Esophagus squamous epithelium (tissue), 4 donors: ENCODE data around the gene SET.
A peak's percentile ranks its signal among the peaks of the same experiment; 100 is the strongest.

Source experiments
- POLR2A ChIP-seq, 4 donors: fragments of 450-650 bp; IDR thresholded peaks; one replicate each; pipeline ENCODE4 v1.6.1; 2017; ENCODE audit warnings: antibody characterized with exemption in 4 of 4, mild to moderate bottlenecking in 4 of 4, moderate library complexity in 3 of 4
- TF ChIP-seq, protein P1 (sequence below), 6 experiments: fragments of 450-650 bp in 4 of 6; fragments of 200-600 bp in 2 of 6; sonication (generic) in 2 of 6; IDR thresholded peaks; one replicate each; pipeline ENCODE4 v1.5.1; 2016 to 2019; ENCODE audit warnings: antibody characterized with exemption in 6 of 6, mild to moderate bottlenecking in 4 of 6, moderate library complexity in 4 of 6

DNA sequence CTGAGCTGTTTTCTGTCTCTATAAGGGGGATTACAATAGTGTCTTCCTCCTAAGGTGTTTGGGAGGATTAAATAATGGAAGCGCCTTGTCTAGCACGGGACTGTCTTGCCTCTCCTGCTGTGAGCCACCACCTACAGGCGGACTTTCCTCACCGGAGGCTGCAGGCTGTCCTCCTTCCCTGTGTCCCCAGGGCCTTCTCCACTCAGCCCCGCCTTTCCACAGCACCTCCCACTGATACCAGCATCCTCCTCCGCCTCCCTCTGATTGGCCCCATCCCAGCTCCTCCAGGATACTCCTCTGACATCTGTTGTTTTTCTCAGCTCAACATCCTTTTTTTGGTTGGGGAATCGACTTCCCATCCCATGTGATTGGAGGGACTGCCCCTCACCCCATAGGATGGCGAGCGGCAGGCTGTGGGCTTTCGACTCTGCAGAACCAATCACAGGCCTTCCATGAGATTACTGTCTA lies 35.8 kb downstream of the SET start:
- TF ChIP-seq, protein P1, sequence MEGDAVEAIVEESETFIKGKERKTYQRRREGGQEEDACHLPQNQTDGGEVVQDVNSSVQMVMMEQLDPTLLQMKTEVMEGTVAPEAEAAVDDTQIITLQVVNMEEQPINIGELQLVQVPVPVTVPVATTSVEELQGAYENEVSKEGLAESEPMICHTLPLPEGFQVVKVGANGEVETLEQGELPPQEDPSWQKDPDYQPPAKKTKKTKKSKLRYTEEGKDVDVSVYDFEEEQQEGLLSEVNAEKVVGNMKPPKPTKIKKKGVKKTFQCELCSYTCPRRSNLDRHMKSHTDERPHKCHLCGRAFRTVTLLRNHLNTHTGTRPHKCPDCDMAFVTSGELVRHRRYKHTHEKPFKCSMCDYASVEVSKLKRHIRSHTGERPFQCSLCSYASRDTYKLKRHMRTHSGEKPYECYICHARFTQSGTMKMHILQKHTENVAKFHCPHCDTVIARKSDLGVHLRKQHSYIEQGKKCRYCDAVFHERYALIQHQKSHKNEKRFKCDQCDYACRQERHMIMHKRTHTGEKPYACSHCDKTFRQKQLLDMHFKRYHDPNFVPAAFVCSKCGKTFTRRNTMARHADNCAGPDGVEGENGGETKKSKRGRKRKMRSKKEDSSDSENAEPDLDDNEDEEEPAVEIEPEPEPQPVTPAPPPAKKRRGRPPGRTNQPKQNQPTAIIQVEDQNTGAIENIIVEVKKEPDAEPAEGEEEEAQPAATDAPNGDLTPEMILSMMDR (IDR thresholded peaks at IDR 0.05): peak in 1 of 6 experiments; percentile 8
- TF ChIP-seq POLR2A (IDR thresholded peaks at IDR 0.05): no peak
